HFF-Myc (cell line): ENCODE results near the gene SLC46A3.
A peak's percentile ranks its signal among the peaks of the same experiment; 100 is the strongest.

Experiments
- DNase-seq: peaks from one replicate; pipeline ENCODE4 v3.0.0-alpha.2; 2011; ENCODE audit warnings: low read depth; ENCODE audit errors: extremely low read depth
- H3K4me3 ChIP-seq: replicated peaks from 2 replicates; pipeline ENCODE4 v1.5.1; 2011; ENCODE audit warnings: low read depth, mild to moderate bottlenecking, control low read depth, low read length
- TF ChIP-seq, protein P1 (sequence below): IDR thresholded peaks from 2 replicates; pipeline ENCODE4 v1.5.1; 2012; ENCODE audit warnings: mild to moderate bottlenecking, low read depth, low read length, control low read depth; ENCODE audit errors: missing control alignments

Gene SLC46A3

DNA sequence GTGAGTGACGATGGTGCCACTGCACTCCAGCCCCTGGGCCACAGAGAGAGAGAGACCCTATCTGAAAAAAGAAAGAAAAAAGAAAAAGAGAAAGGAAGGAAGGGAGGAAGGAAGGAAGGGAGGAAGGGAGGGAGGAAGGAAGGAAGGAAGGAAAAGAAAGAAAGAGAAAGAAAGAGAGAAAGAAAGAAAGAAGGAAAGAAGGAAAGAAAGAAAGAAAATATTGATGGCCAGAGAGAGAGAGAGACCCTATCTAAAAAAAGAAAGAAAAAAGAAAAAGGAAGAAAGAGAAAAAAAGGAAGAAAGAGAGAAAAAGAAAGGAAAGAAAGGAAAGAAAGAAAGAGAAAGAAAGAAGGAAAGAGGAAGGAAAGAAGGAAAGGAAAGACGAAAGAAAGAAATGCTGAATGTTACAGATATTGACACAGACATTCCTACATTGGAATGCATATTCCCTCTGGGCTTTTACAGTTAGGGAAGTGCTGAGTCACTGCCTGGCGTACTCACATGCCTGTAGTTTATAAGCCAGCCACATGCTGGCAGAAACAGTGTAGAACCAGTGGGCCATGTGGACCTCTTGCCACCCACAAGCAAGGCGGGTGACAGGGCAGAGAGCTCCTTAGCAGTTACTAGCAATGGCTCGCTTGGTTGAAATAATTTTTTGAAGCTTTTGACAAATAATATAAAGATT is 34.6 kb upstream of the SLC46A3 start:
- no peak overlapping the region for H3K4me3 ChIP-seq
- peak; percentile 91 for DNase-seq
- TF ChIP-seq, protein P1, sequence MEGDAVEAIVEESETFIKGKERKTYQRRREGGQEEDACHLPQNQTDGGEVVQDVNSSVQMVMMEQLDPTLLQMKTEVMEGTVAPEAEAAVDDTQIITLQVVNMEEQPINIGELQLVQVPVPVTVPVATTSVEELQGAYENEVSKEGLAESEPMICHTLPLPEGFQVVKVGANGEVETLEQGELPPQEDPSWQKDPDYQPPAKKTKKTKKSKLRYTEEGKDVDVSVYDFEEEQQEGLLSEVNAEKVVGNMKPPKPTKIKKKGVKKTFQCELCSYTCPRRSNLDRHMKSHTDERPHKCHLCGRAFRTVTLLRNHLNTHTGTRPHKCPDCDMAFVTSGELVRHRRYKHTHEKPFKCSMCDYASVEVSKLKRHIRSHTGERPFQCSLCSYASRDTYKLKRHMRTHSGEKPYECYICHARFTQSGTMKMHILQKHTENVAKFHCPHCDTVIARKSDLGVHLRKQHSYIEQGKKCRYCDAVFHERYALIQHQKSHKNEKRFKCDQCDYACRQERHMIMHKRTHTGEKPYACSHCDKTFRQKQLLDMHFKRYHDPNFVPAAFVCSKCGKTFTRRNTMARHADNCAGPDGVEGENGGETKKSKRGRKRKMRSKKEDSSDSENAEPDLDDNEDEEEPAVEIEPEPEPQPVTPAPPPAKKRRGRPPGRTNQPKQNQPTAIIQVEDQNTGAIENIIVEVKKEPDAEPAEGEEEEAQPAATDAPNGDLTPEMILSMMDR = no peak

DNA sequence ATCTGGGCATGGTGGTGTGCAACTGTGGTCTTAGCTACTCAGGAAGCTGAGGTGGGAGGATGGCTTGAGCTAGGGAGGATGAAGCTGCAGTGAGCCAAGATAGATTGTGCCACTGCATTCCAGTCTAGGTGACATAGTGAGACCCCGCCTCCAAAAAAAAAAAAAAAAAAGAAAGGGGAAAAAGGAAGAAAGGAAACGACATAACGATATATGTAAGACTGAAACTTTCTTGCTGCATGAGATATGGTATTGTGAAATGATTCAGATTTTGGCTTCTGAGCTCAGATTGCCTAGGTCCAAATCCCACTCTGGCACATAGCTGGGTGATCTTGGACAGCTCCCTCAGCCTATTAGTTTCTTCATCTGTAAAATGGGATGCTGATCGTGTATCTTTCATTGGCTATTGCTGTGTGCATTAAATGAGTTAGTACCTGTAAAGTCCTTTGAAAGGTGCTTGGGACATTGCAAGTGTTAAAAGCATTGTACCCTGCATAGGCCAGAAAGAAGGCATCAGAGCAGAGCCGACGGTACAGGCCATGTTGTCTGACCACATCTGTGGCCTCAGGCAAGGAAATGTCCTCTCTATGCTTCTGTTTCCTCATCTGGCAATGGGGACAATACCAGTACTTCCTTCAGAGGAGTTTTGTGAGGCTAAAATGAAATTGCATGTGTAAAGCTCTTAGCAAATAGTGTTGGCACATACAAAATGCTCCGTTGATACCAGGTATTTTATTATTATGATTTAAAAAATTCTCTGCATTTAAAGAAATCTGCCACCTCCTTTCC is 32.6 kb upstream of the SLC46A3 start:
- DNase-seq = no peak
- TF ChIP-seq, protein P1 = no peak
- H3K4me3 ChIP-seq = no peak overlapping the region

DNA sequence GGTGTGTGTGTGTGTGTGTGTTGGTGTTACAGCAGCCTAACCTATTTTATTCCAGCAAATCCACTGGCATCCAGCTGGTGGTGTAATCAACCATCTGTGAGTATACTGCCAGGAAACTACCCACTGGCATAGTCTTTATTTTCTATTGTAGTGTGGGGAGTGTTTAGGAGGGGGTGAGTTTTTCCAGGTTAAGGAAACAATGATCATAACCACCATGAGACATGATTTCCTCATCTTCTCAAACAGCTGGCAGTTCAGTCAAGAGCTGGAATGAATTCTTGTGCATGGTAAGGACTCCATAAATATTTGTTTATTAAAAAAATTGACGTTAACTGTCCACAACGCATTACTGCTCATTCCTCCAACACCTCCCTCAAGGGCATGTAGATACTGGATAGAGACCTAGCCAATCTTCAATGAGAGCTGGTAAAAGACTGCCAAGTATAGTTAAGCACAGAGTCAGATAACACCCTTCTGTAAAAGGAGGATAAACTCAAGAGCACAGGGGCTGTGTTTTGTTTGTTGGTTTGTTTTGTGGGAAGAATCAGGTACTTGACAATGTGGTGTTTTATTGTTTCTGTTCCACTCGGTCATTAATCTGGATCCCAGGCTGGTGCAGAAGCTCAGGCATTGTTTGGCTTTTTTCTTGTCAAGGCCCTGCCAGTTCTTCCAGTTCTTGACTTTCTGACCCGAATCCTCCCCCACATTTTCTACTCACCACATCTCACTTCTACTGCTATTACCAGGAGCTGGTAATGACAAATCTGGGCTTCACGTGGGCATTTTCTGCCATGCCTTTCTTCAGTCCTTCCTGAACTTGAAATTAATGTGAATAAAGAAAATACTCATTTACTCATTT is 31.6 kb upstream of the SLC46A3 start:
- TF ChIP-seq, protein P1 = no peak
- no peak for DNase-seq
- H3K4me3 ChIP-seq = no peak overlapping the region

DNA sequence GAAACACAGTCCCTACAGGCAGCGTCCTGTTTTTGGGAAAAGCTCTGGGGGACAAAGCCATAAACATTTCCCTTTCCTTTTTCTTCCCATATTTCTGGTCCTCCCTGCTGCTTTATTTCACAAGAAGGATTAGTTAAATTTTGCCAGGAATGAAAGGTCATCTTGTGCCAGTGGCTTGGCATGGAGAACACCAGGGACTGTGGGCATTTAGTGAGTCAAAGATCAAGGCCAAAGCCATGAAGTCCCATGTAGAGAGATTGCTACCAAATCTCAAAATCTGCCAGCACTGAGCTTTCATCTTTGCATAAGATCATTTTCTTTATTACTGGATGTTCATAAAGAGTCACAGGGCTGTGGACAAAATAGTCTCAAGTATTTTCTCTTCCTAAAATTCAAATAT is 29.1 kb upstream of the SLC46A3 start:
- TF ChIP-seq, protein P1 = no peak
- no peak for DNase-seq
- H3K4me3 ChIP-seq = no peak overlapping the region

DNA sequence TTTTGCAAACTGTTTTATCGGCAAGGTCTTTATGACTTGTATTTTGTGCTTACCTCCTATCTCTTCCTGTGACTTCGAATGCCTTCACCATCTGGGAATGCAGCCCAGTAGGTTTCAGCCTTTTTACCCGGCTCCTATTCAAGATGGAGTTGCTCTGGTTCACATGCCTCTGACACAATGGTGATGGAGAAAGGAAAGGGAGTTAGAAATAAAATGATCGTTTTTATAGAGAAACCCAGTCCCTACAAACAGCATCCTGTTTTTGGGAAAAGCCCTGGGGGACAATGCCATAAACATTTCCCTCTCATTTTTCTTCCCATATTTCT is 27.5 kb upstream of the SLC46A3 start:
- no peak for DNase-seq
- TF ChIP-seq, protein P1 = no peak
- no peak overlapping the region for H3K4me3 ChIP-seq

DNA sequence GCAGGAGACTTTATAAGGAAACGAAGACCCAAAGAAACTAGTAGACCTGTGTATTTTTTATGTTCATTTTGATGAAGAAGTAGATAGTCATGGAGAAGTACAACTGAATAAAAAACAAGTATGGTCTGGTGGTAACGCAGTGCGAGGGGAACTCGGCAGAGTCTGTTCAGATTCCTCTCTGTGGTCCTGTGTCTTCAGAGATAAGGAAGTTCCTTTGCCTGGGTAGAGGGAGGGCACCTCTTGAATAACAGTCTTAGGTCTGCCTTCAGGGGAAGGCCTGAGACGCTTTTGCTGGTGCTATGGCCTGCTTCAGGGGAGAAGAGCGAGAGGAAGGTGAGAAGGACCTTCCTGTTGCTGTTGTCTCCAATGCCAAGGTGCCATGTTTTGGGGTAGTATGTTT is 25.9 kb upstream of the SLC46A3 start:
- H3K4me3 ChIP-seq = no peak overlapping the region
- no peak for DNase-seq
- TF ChIP-seq, protein P1 = no peak
